Peyer's patch (tissue), 4 donors: ENCODE measurements around the gene LTBP2.

ENCODE experiments used
- CTCF ChIP-seq, 6 experiments: fragments of 450-650 bp in 4 of 6; fragments of 200-600 bp in 2 of 6; sonication (generic) in 1 of 6; IDR thresholded peaks; one replicate each; pipeline ENCODE4 v1.5.1; 2017 to 2019; ENCODE audit warnings: antibody characterized with exemption in 6 of 6, mild to moderate bottlenecking in 3 of 6, moderate library complexity in 1 of 6
- POLR2A ChIP-seq, 2 donors: fragments of 450-650 bp; IDR thresholded peaks; one replicate each; pipeline ENCODE4 v1.5.1; 2017; ENCODE audit warnings: antibody characterized with exemption in 2 of 2, mild to moderate bottlenecking in 2 of 2, moderate library complexity in 2 of 2

GRCh38 chr14:74647061-74647677 is 35.1 kb upstream of the LTBP2 start:
- TF ChIP-seq CTCF (IDR thresholded peaks at IDR 0.05) = no peak
- TF ChIP-seq POLR2A (IDR thresholded peaks at IDR 0.05) = no peak
